Adrenal gland (tissue), 12 donors: Measurements from ENCODE around the gene RETREG1. TPM values are rescaled to one million over a fixed set of nuclear protein-coding genes. Genes with fewer than 3 reads are reported as not detected.

Experiments used
- DNase-seq, 7 donors: peaks; one replicate each; pipeline ENCODE4 v3.0.0-alpha.2; 2019 to 2020
- H3K27ac ChIP-seq, 5 donors: fragments of 200-600 bp; sonication (generic) in 4 of 5; 1 replicate in 3 of 5; 2 replicates in 2 of 5; pipeline versions ENCODE4 v1.5.1 to v1.8.0; 2016 to 2020; ENCODE audit warnings: mild to moderate bottlenecking in 1 of 5
- H3K27me3 ChIP-seq: fragments of 200-600 bp; 2 replicates; pipeline ENCODE4 v1.8.0; 2021
- H3K36me3 ChIP-seq, 2 donors: fragments of 200-600 bp; replicated peaks in 1 of 2; 1 replicate in 1 of 2; 2 replicates in 1 of 2; pipeline versions ENCODE4 v1.5.1 to v1.8.0; 2018 to 2022
- H3K4me1 ChIP-seq, 2 donors: fragments of 200-600 bp; replicated peaks in 1 of 2; 1 replicate in 1 of 2; 2 replicates in 1 of 2; pipeline versions ENCODE4 v1.5.1 to v1.8.0; 2018 to 2021
- H3K4me3 ChIP-seq, 4 donors: fragments of 200-600 bp; sonication (generic) in 3 of 4; one replicate each; pipeline ENCODE4 v1.5.1; 2016 to 2018
- H3K9me3 ChIP-seq, 3 donors: fragments of 200-600 bp; sonication (generic) in 1 of 3; replicated peaks in 1 of 3; 1 replicate in 2 of 3; 2 replicates in 1 of 3; pipeline versions ENCODE4 v1.5.1 to v1.8.0; 2016 to 2021
- CTCF ChIP-seq, 6 experiments: fragments of 450-650 bp in 4 of 6; fragments of 200-600 bp in 2 of 6; sonication (generic) in 1 of 6; IDR thresholded peaks; 1 replicate in 5 of 6; 2 replicates in 1 of 6; pipeline versions ENCODE4 v1.5.1 to v1.8.0; 2016 to 2021; ENCODE audit warnings: antibody characterized with exemption in 6 of 6, mild to moderate bottlenecking in 2 of 6, moderate library complexity in 1 of 6
- POLR2A ChIP-seq, 2 donors: fragments of 450-650 bp; IDR thresholded peaks; one replicate each; pipeline ENCODE4 v1.6.1; 2017; ENCODE audit warnings: antibody characterized with exemption in 2 of 2, mild to moderate bottlenecking in 2 of 2, moderate library complexity in 1 of 2
- whole genome bisulfite sequencing, 4 donors: extraction: QIAGEN DNeasy Blood & Tissue Kit in 2 of 4; methylation state at CpG; one replicate each; pipeline versions ENCODE4 v1.1.5 to v1.1.7; 2013 to 2017; 5-methylcytosine and 5-hydroxymethylcytosine counted together
- intact Hi-C, 2 donors: fragments of 100-400 bp; cut with DNase I; formaldehyde crosslinking; loops; one replicate each; pipeline versions ENCODE4 v1.14.1 to v1.15.0; 2022 to 2023
- polyA plus RNA-seq, 3 donors: library from polyadenylated mRNA; stranded (reverse); fragments of 200-250 nt in 2 of 3; fragments of 350-450 nt in 1 of 3; fragmentation: Illumina TruSeq in 1 of 3; extraction: RNeasy Lipid Tissue Mini Kit (QIAGEN cat#74804) in 1 of 3; gene quantifications; one replicate each; pipeline ENCODE4 v1.2.3, GENCODE V29; 2013 to 2014
- total RNA-seq, 9 donors: library from RNA; depleted of rRNA in 4 of 9; stranded (reverse); fragments of >200 nt in 4 of 9; fragments of 120-200 nt in 1 of 9; fragmentation: NEBNext Ultra II Directional in 1 of 9; extraction: Animal tissue kit (Norgen Biotek cat#: 25700) in 1 of 9; gene quantifications; one replicate each; pipeline versions ENCODE4 v1.1.0 to v1.2.4, GENCODE V29; 2013 to 2023
- donor health status: healthy with polysubstance abuse.
- donor health status: Bipolar disorder and iron deficiency.
- donor health status: DM: yes; HTN: yes; CAD: no.
- donor health status: DM: no; HTN: no; CAD: no.
- donor health status: DM: no; HTN: no; CAD: no.
- donor health status: DM: yes; HTN: yes; CAD: no.

Gene RETREG1
- total and polyA plus RNA-seq, 12 donors: 0.06 to 5.9 (median 2.1) TPM

DNA sequence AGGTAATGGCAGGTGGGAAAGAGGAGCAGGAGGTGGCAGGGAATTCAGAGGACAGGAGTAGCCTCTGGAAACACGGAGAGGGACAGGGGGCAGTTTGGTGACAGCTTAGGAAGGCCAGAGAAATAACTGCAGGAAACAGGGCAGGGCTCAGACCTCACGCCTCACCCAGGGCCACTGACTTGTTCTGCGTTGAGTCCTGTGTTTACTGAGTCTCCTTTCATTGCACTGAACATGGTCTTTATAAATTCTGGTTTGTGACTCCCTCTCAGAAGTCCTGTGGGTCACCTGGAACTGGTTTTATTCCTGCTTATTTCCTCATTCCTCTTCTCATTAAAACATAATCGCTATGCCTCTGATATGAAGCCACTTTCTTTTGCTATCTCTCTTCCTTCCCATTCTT lies 96.0 kb downstream of the RETREG1 start:
- H3K9me3 ChIP-seq: no peaks in the 10 kb centered on the region
- TF ChIP-seq CTCF (IDR thresholded peaks at IDR 0.05) (no peak), POLR2A (IDR thresholded peaks at IDR 0.05) (no peak)
- no peak overlapping the region for H3K27ac ChIP-seq
- no peaks in the 10 kb centered on the region for H3K36me3 ChIP-seq
- no peak for DNase-seq
- 69 to 81% (median 70%) methylated on average over 4 of the region's 4 CpGs for WGBS, 4 donors
- no peaks in the 10 kb centered on the region for H3K4me1 ChIP-seq
- no peaks in the 10 kb centered on the region for H3K27me3 ChIP-seq
- H3K4me3 ChIP-seq: no peak overlapping the region
- intact Hi-C loops: no loop called here

GRCh38 chr5:16519435-16519834 lies 97.4 kb downstream of the RETREG1 start:
- intact Hi-C loops: no loop called here
- no peak overlapping the region for H3K4me3 ChIP-seq
- TF ChIP-seq POLR2A (IDR thresholded peaks at IDR 0.05): no peak

DNA sequence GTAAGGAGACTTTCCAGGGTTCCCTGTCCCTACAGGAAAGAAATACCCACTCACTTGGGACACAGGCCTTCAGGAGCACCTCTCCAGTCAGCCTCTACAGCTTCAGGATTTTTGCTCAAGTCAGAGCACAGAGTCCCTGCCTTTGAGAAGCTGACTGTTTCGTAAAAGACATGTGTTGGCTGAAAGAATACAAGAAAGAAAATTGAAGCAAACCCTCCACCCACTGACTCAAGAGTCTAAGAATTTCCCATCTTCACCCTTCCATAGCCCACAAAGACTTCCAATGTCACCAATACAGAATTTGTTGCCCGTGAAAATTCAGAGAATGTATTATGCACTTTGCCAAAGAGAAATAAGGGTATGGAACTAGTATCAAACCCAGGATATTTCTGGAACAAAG lies 98.2 kb downstream of the RETREG1 start:
- H3K27ac ChIP-seq: no peak overlapping the region

More at GRCh38 chr5:16519435-16519834, 97.4 kb downstream of the RETREG1 start:
- H3K9me3 ChIP-seq: no peaks in the 10 kb centered on the region
- 80% methylated on average over 4 of the region's 4 CpGs for WGBS, 4 donors
- DNase-seq: no peak
- no peaks in the 10 kb centered on the region for H3K4me1 ChIP-seq
- H3K27ac ChIP-seq: no peak overlapping the region
- no peaks in the 10 kb centered on the region for H3K27me3 ChIP-seq
- H3K36me3 ChIP-seq: no peaks in the 10 kb centered on the region

GRCh38 chr5:16515532-16515931 lies 101.3 kb downstream of the RETREG1 start:
- Histone ChIP-seq H3K4me3 (no peak overlapping the region), H3K9me3 (no peaks in the 10 kb centered on the region), H3K27ac (no peak overlapping the region), H3K27me3 (no peaks in the 10 kb centered on the region), H3K36me3 (no peaks in the 10 kb centered on the region), H3K4me1 (no peaks in the 10 kb centered on the region)
- no peak for DNase-seq
- no peak for TF ChIP-seq CTCF (IDR thresholded peaks at IDR 0.05)
- no peak for TF ChIP-seq POLR2A (IDR thresholded peaks at IDR 0.05)
- intact Hi-C loops: no loop called here
- 50 to 91% (median 80%) methylated on average over 4 of the region's 4 CpGs for WGBS, 4 donors

More for the DNA sequence above, 98.2 kb downstream of the RETREG1 start:
- Histone ChIP-seq H3K4me1 (no peaks in the 10 kb centered on the region), H3K36me3 (no peaks in the 10 kb centered on the region), H3K4me3 (no peak overlapping the region), H3K27me3 (no peaks in the 10 kb centered on the region), H3K9me3 (no peaks in the 10 kb centered on the region)
- intact Hi-C loops: no loop called here
- DNase-seq: no peak
- 51 to 88% (median 77%) methylated on average over 2 of the region's 2 CpGs for WGBS, 4 donors
- TF ChIP-seq POLR2A (IDR thresholded peaks at IDR 0.05): no peak
- no peak for TF ChIP-seq CTCF (IDR thresholded peaks at IDR 0.05)

- no peaks in the 10 kb centered on the region for H3K9me3 ChIP-seq
- 83 to 95% (median 87%) methylated on average over 3 of the region's 3 CpGs for WGBS, 4 donors
- no peak for DNase-seq
- no peak overlapping the region for H3K4me3 ChIP-seq
- no peaks in the 10 kb centered on the region for H3K27me3 ChIP-seq
- no peaks in the 10 kb centered on the region for H3K4me1 ChIP-seq
- H3K36me3 ChIP-seq: no peaks in the 10 kb centered on the region
- H3K27ac ChIP-seq: no peak overlapping the region
- TF ChIP-seq CTCF (IDR thresholded peaks at IDR 0.05) (no peak), POLR2A (IDR thresholded peaks at IDR 0.05) (no peak)
- intact Hi-C loops: no loop called here
Observed at GRCh38 chr5:16510098-16510497, 106.7 kb downstream of the RETREG1 start.
